ENCODE results near the gene HNRNPUL1. TPM values are rescaled to one million over a fixed set of nuclear protein-coding genes. Genes with fewer than 3 reads are reported as not detected.
A peak's percentile ranks its signal among the peaks of the same experiment; 100 is the strongest.

Gene HNRNPUL1
- total and polyA plus RNA-seq, 2 donors (not counting 1 experiment from before 2014, with no cell fraction given): 36.4 to 58.1 TPM

- no peaks in the 10 kb centered on the region for H4K20me1 ChIP-seq (ENCODE audit: control insufficient read depth, extremely low read depth, insufficient read depth, low read length)
- H3K36me3 ChIP-seq (ENCODE audit: control insufficient read depth, insufficient read depth, low read length): peaks cover 14% of the 10 kb centered on the region
- H3K27me3 ChIP-seq (ENCODE audit: control insufficient read depth, insufficient read depth, low read length): no peaks in the 10 kb centered on the region
- H3K27ac ChIP-seq (ENCODE audit: insufficient read depth, low read length): peak overlapping the region; percentile 97
- H3K9ac ChIP-seq (ENCODE audit: insufficient read depth, low read length): no peak overlapping the region
- H3K4me1 ChIP-seq (ENCODE audit: control insufficient read depth, extremely low read depth, insufficient read depth, low read length): peaks cover 50% of the 10 kb centered on the region
- no peaks in the 10 kb centered on the region for H3K79me2 ChIP-seq (ENCODE audit: control insufficient read depth, insufficient read depth, low read length)
- no peak overlapping the region for H2AFZ ChIP-seq (ENCODE audit: low read length)
- no peak for TF ChIP-seq EZH2 (IDR thresholded peaks at IDR 0.05; ENCODE audit: low read length, missing control alignments)
- TF ChIP-seq, protein P1, sequence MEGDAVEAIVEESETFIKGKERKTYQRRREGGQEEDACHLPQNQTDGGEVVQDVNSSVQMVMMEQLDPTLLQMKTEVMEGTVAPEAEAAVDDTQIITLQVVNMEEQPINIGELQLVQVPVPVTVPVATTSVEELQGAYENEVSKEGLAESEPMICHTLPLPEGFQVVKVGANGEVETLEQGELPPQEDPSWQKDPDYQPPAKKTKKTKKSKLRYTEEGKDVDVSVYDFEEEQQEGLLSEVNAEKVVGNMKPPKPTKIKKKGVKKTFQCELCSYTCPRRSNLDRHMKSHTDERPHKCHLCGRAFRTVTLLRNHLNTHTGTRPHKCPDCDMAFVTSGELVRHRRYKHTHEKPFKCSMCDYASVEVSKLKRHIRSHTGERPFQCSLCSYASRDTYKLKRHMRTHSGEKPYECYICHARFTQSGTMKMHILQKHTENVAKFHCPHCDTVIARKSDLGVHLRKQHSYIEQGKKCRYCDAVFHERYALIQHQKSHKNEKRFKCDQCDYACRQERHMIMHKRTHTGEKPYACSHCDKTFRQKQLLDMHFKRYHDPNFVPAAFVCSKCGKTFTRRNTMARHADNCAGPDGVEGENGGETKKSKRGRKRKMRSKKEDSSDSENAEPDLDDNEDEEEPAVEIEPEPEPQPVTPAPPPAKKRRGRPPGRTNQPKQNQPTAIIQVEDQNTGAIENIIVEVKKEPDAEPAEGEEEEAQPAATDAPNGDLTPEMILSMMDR (conservative IDR thresholded peaks at IDR 0.05 in 1 of 2, IDR thresholded peaks at IDR 0.05 in 1 of 2; ENCODE audit: low read depth in 1 of 2, low read length in 2 of 2): peak; percentile 76 to 81
- no peaks in the 10 kb centered on the region for H3K9me3 ChIP-seq (ENCODE audit: control insufficient read depth, insufficient read depth, low read depth, low read length)
- no peak overlapping the region for H3K4me3 ChIP-seq (replicated peaks in 1 of 4; ENCODE audit: control extremely low read depth in 1 of 4, insufficient read depth in 1 of 4, low read depth in 3 of 4, low read length in 4 of 4)
- peak; percentile 73 to 86 for DNase-seq (ENCODE audit: low read depth in 2 of 2)
- no peak overlapping the region for H3K4me2 ChIP-seq (ENCODE audit: extremely low read depth, insufficient read depth, low read length)
Observed at GRCh38 chr19:41321600-41322270, 57.6 kb downstream of the HNRNPUL1 start.

DNA sequence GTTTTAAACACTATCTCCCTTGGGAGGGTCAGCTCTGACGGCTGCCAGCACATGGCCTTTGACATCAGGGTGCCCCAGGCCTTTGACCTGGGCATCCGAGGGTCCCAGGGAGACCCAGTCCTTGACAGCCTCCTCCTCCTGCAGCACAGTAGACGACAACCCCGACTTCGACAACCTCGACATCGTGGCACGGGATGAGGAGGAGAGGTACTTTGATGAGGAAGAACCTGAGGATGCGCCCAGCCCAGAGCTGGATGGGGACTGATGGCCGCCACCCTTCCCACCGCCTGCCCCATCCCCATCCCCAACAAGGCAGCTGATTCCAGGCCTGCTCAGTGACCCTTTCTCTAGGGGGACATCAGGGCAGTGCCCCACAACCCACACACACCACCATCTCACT, 58.3 kb downstream of the HNRNPUL1 start:
- Histone ChIP-seq H3K27me3 (ENCODE audit: control insufficient read depth, insufficient read depth, low read length) (no peaks in the 10 kb centered on the region), H4K20me1 (ENCODE audit: control insufficient read depth, extremely low read depth, insufficient read depth, low read length) (no peaks in the 10 kb centered on the region), H3K9me3 (ENCODE audit: control insufficient read depth, insufficient read depth, low read depth, low read length) (no peaks in the 10 kb centered on the region), H3K4me2 (ENCODE audit: extremely low read depth, insufficient read depth, low read length) (peak overlapping the region; percentile 77), H3K79me2 (ENCODE audit: control insufficient read depth, insufficient read depth, low read length) (no peaks in the 10 kb centered on the region), H3K4me3 (replicated peaks in 1 of 4; ENCODE audit: control extremely low read depth in 1 of 4, insufficient read depth in 1 of 4, low read depth in 3 of 4, low read length in 4 of 4) (no peak overlapping the region), H3K4me1 (ENCODE audit: control insufficient read depth, extremely low read depth, insufficient read depth, low read length) (peaks cover 52% of the 10 kb centered on the region), H3K27ac (ENCODE audit: insufficient read depth, low read length) (peak overlapping the region; percentile 97), H3K36me3 (ENCODE audit: control insufficient read depth, insufficient read depth, low read length) (peaks cover 12% of the 10 kb centered on the region), H2AFZ (ENCODE audit: low read length) (no peak overlapping the region), H3K9ac (ENCODE audit: insufficient read depth, low read length) (peak overlapping the region; percentile 74)
- TF ChIP-seq, protein P1 (conservative IDR thresholded peaks at IDR 0.05 in 1 of 2, IDR thresholded peaks at IDR 0.05 in 1 of 2; ENCODE audit: low read depth in 1 of 2, low read length in 2 of 2): no peak
- no peak for TF ChIP-seq EZH2 (IDR thresholded peaks at IDR 0.05; ENCODE audit: low read length, missing control alignments)
- DNase-seq (ENCODE audit: low read depth in 2 of 2): no peak

- peak overlapping the region in 1 of 4 experiments; percentile 21 for H3K4me3 ChIP-seq (replicated peaks in 1 of 4; ENCODE audit: control extremely low read depth in 1 of 4, insufficient read depth in 1 of 4, low read depth in 3 of 4, low read length in 4 of 4)
- H3K27me3 ChIP-seq (ENCODE audit: control insufficient read depth, insufficient read depth, low read length): no peaks in the 10 kb centered on the region
- H2AFZ ChIP-seq (ENCODE audit: low read length): no peak overlapping the region
- no peaks in the 10 kb centered on the region for H3K9me3 ChIP-seq (ENCODE audit: control insufficient read depth, insufficient read depth, low read depth, low read length)
- H3K4me2 ChIP-seq (ENCODE audit: extremely low read depth, insufficient read depth, low read length): peak overlapping the region; percentile 77
- peaks cover 57% of the 10 kb centered on the region for H3K4me1 ChIP-seq (ENCODE audit: control insufficient read depth, extremely low read depth, insufficient read depth, low read length)
- TF ChIP-seq, protein P1 (conservative IDR thresholded peaks at IDR 0.05 in 1 of 2, IDR thresholded peaks at IDR 0.05 in 1 of 2; ENCODE audit: low read depth in 1 of 2, low read length in 2 of 2): no peak
- no peak for TF ChIP-seq EZH2 (IDR thresholded peaks at IDR 0.05; ENCODE audit: low read length, missing control alignments)
- peak overlapping the region; percentile 97 for H3K27ac ChIP-seq (ENCODE audit: insufficient read depth, low read length)
- H3K79me2 ChIP-seq (ENCODE audit: control insufficient read depth, insufficient read depth, low read length): no peaks in the 10 kb centered on the region
- H4K20me1 ChIP-seq (ENCODE audit: control insufficient read depth, extremely low read depth, insufficient read depth, low read length): no peaks in the 10 kb centered on the region
- peaks cover 15% of the 10 kb centered on the region for H3K36me3 ChIP-seq (ENCODE audit: control insufficient read depth, insufficient read depth, low read length)
- H3K9ac ChIP-seq (ENCODE audit: insufficient read depth, low read length): peak overlapping the region; percentile 74
- peak; percentile 77 to 88 for DNase-seq (ENCODE audit: low read depth in 2 of 2)
Observed at GRCh38 chr19:41323023-41323422, 58.9 kb downstream of the HNRNPUL1 start.

Data from fibroblast of lung (primary cell).